IPS-11a (cell line): Measurements from ENCODE around the gene NKX2-4.
"Not testable (repeated sequence)": the region's sequence is repeated elsewhere in the genome, so short reads cannot be mapped to it uniquely, and the experiment has no call there.

Experiments
- H3K4me3 ChIP-seq: one replicate; pipeline ENCODE4 v1.5.1; 2013; ENCODE audit warnings: low read depth, low read length, control low read depth

Gene NKX2-4

GRCh38 chr20:21397341-21398108, at the start of gene NKX2-4:
Gene NKX2-4 (minus strand): TSS chr20:21397526. CDS start chr20:21397399, 127 bp downstream.
- H3K4me3 ChIP-seq = peak within 1 kb of the TSS; percentile 24

- no peak overlapping the region for H3K4me3 ChIP-seq
These were observed 40.5 kb upstream of the NKX2-4 start for GRCh38 chr20:21437816-21438215.

GRCh38 chr20:21437248-21437647, 39.9 kb upstream of the NKX2-4 start:
- H3K4me3 ChIP-seq = no peak overlapping the region

- H3K4me3 ChIP-seq = no peak overlapping the region
These were observed 38.9 kb upstream of the NKX2-4 start for GRCh38 chr20:21436205-21436604.

GRCh38 chr20:21435576-21435975, 38.2 kb upstream of the NKX2-4 start:
- H3K4me3 ChIP-seq = no peak overlapping the region

GRCh38 chr20:21433329-21433890, 36.1 kb upstream of the NKX2-4 start:
- no peak overlapping the region for H3K4me3 ChIP-seq

GRCh38 chr20:21432911-21433310, 35.6 kb upstream of the NKX2-4 start:
- H3K4me3 ChIP-seq = no peak overlapping the region

GRCh38 chr20:21430020-21430419, 32.7 kb upstream of the NKX2-4 start:
- no peak overlapping the region for H3K4me3 ChIP-seq

GRCh38 chr20:21424846-21425245, 27.5 kb upstream of the NKX2-4 start:
- H3K4me3 ChIP-seq = no peak overlapping the region

GRCh38 chr20:21423712-21424111, 26.4 kb upstream of the NKX2-4 start:
- not testable (repeated sequence) for H3K4me3 ChIP-seq

GRCh38 chr20:21421601-21422236, 24.4 kb upstream of the NKX2-4 start:
- H3K4me3 ChIP-seq = no peak overlapping the region

GRCh38 chr20:21419147-21419546, 21.8 kb upstream of the NKX2-4 start:
- H3K4me3 ChIP-seq = not testable (repeated sequence)

GRCh38 chr20:21413996-21414395, 16.7 kb upstream of the NKX2-4 start:
- H3K4me3 ChIP-seq = not testable (repeated sequence)

GRCh38 chr20:21411725-21412124, 14.4 kb upstream of the NKX2-4 start:
- H3K4me3 ChIP-seq = no peak overlapping the region

- no peak overlapping the region for H3K4me3 ChIP-seq
These were observed 1.7 kb upstream of the NKX2-4 start for GRCh38 chr20:21399005-21399475.

- H3K4me3 ChIP-seq = no peak overlapping the region
These were observed 1.0 kb upstream of the NKX2-4 start for GRCh38 chr20:21398109-21399004.

GRCh38 chr20:21396599-21397340, 556 bp downstream of the NKX2-4 start:
- peak overlapping the region; percentile 24 for H3K4me3 ChIP-seq

- H3K4me3 ChIP-seq = peak overlapping the region; percentile 2
These were observed 1.4 kb downstream of the NKX2-4 start for GRCh38 chr20:21395666-21396598.

GRCh38 chr20:21395051-21395665, 2.2 kb downstream of the NKX2-4 start:
- H3K4me3 ChIP-seq = no peak overlapping the region
